GM19193 (cell line): ENCODE measurements around the gene TANK.
A peak's percentile ranks its signal among the peaks of the same experiment; 100 is the strongest.

Experiments used
- POLR2A ChIP-seq: IDR thresholded peaks from 4 replicates; pipeline ENCODE4 v1.6.1; 2011; ENCODE audit not compliant: insufficient read depth, insufficient read length; ENCODE audit errors: extremely low read depth

TANK gene

GRCh38 chr2:161124201-161124600, 36.0 kb upstream of the TANK start:
- TF ChIP-seq POLR2A, result no peak

GRCh38 chr2:161128885-161129284, 31.3 kb upstream of the TANK start:
- TF ChIP-seq POLR2A, result no peak

GRCh38 chr2:161130354-161130753, 29.9 kb upstream of the TANK start:
- TF ChIP-seq POLR2A, result no peak

- TF ChIP-seq POLR2A, result no peak
Measured at GRCh38 chr2:161131074-161131680, 29.1 kb upstream of the TANK start.

- TF ChIP-seq POLR2A, result no peak
Measured at GRCh38 chr2:161131804-161132203, 28.4 kb upstream of the TANK start.

- no peak for TF ChIP-seq POLR2A
Measured at GRCh38 chr2:161133366-161133765, 26.9 kb upstream of the TANK start.

- no peak for TF ChIP-seq POLR2A
Measured at GRCh38 chr2:161134547-161135518, 25.4 kb upstream of the TANK start.

- no peak for TF ChIP-seq POLR2A
Measured at GRCh38 chr2:161135951-161136593, 24.2 kb upstream of the TANK start.

- peak; percentile 65 for TF ChIP-seq POLR2A
Measured at GRCh38 chr2:161136696-161137324, 23.4 kb upstream of the TANK start.

- no peak for TF ChIP-seq POLR2A
Measured at GRCh38 chr2:161138429-161138828, 21.8 kb upstream of the TANK start.

GRCh38 chr2:161139098-161139987, 20.9 kb upstream of the TANK start:
- TF ChIP-seq POLR2A, result no peak

GRCh38 chr2:161141033-161141432, 19.2 kb upstream of the TANK start:
- no peak for TF ChIP-seq POLR2A

GRCh38 chr2:161146209-161146775, 13.9 kb upstream of the TANK start:
- no peak for TF ChIP-seq POLR2A

- TF ChIP-seq POLR2A, result no peak
Measured at GRCh38 chr2:161146996-161147395, 13.2 kb upstream of the TANK start.
